Non-pigmented ciliary epithelial cell (primary cell): Measurements from ENCODE around the gene CORIN.

Experiments used
- DNase-seq: peaks from one replicate; pipeline ENCODE4 v3.0.0-alpha.2; 2010; ENCODE audit warnings: low read depth

CORIN gene

GRCh38 chr4:47835494-47835893 is 2.4 kb downstream of the CORIN start:
- DNase-seq, result peak; percentile 34

- no peak for DNase-seq
These were observed 6.7 kb downstream of the CORIN start for GRCh38 chr4:47831026-47831679.

- no peak for DNase-seq
These were observed 7.4 kb downstream of the CORIN start for GRCh38 chr4:47830265-47831025.

- DNase-seq, result no peak
These were observed 8.4 kb downstream of the CORIN start for GRCh38 chr4:47829438-47829837.

GRCh38 chr4:47827343-47828047 is 10.4 kb downstream of the CORIN start:
- no peak for DNase-seq

- no peak for DNase-seq
These were observed 13.0 kb downstream of the CORIN start for GRCh38 chr4:47824840-47825239.

- DNase-seq, result no peak
These were observed 18.7 kb downstream of the CORIN start for GRCh38 chr4:47819178-47819577.

GRCh38 chr4:47817275-47817674 is 20.6 kb downstream of the CORIN start:
- DNase-seq, result no peak

- no peak for DNase-seq
These were observed 21.1 kb downstream of the CORIN start for GRCh38 chr4:47816748-47817147.

GRCh38 chr4:47814618-47815295 is 23.1 kb downstream of the CORIN start:
- DNase-seq, result peak; percentile 41

GRCh38 chr4:47809654-47810203 is 28.1 kb downstream of the CORIN start:
- no peak for DNase-seq

- no peak for DNase-seq
These were observed 33.3 kb downstream of the CORIN start for GRCh38 chr4:47804598-47804997.

GRCh38 chr4:47801481-47802002 is 36.3 kb downstream of the CORIN start:
- no peak for DNase-seq

GRCh38 chr4:47798165-47798564 is 39.7 kb downstream of the CORIN start:
- DNase-seq, result no peak

GRCh38 chr4:47791965-47792364 is 45.9 kb downstream of the CORIN start:
- no peak for DNase-seq

- no peak for DNase-seq
These were observed 47.8 kb downstream of the CORIN start for GRCh38 chr4:47790105-47790504.

GRCh38 chr4:47788126-47788525 is 49.7 kb downstream of the CORIN start:
- DNase-seq, result no peak

- no peak for DNase-seq
These were observed 50.9 kb downstream of the CORIN start for GRCh38 chr4:47786958-47787370.

GRCh38 chr4:47785153-47785552 is 52.7 kb downstream of the CORIN start:
- no peak for DNase-seq

- no peak for DNase-seq
These were observed 53.6 kb downstream of the CORIN start for GRCh38 chr4:47784222-47784621.

- no peak for DNase-seq
These were observed 61.5 kb downstream of the CORIN start for GRCh38 chr4:47776353-47776752.

GRCh38 chr4:47774079-47774478 is 63.8 kb downstream of the CORIN start:
- DNase-seq, result no peak
